HS-27A (cell line): Measurements from ENCODE around the gene DSTN.

Experiments used
- DNase-seq: peaks from one replicate; pipeline ENCODE4 v3.0.0-alpha.2; 2012; ENCODE audit warnings: low read depth, missing footprints

Gene DSTN

DNA sequence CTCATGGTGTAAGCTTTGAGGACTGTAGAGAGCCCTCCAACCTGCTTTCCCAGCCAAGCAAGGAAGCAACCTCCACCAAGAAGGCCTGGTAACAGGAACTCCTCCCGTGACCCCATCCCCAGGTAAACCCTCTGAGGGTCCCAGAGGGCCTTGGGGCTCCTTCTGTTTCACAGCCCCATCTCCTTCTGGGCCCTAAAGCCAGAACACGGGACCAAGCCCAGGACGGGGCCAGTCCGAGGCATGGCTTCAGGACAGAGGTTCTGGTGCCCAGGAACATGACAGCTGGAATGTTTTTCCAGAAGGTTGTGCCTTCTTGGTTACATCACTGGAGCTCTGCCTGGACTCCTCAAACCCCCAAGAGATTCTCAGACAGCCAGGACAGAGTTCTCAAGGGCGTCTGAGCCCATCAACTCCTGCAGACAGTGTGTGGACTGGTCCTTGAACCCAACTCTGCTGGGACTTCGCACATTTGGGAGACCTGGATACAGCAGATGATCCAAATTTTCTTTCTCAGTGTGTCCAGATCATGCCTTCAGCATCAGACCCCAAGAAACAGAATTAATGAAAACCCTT is 69.0 kb downstream of the DSTN start:
- no peak for DNase-seq

DNA sequence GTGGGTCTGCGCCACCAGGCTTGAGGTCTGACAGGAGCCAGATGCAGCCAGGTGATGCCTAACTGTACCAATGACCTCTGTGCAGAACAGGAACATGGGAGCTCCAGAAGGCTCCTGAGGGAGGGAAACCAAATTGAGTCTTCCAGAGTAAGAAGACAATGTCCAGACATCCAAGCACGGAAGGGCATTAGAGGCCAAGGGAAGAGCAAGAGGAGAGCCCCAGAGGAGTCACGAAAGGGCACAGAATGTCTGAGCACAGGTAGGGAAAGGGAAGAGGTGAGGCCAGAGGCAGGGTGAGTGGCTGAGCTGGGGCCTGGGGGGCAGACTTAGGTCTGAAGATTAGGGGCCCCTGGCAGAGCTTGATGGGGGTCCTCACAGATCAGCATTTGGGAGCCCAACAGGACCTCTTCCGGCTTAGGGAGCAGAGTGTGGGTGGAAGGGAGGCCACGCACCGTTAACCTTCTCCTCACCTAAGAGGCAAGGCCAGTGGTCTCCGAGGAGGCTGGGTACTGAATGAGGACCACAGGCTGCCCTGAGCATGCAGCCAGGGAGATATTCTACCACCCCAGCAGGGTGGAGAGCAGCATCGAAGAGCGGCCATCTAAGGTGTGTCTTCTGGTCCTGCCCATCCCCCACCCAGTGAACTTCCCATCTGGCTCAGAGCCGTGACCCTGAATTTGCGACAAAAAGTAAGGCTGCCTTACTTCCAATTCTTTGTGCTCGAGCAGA is 70.4 kb downstream of the DSTN start:
- no peak for DNase-seq

DNA sequence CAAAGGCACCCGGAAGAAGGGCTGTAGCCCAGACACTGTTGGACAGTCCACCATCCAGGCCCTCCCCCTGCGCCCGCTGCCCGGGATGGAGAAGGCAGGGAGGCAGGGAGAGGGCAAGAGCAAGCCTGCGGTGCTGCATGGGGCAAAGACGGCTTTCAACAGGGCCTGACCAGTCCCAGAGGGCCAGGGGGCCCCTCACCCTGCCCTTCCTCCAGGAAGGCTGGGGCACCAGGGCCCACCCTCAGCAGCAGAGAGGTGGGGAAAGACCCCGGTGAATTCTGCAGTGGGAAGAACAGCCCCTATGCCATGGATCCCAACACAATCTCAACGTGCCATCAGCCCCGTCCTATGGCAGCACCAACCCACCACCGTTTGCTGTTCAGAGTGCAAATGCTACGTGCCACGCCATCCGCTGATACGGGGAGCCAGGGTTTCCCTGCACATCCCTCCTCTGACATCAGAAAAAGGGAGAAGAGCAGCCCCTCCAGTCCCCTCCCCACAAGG is 71.1 kb downstream of the DSTN start:
- DNase-seq = no peak

DNA sequence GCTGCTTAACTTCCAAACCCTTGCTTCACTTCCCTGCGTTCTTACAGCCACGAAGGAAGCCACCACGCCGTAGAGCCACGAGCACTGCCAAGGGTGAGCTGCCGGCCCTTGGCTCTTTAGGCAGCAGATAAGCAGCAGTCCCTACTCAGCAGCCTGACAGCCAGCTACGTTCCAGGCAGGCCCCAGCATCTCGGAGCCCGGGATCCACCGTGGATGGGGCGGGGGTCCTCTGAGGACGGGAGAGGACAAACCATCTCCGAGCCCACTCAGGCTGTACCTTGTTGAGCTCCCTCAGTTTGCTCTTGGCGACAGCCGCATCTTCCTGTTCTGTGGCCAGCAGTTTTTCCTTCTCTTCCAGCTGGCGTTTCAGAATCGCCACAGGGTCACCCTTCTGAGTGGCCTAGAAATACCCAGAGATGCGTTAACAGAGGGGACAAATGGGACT is 71.7 kb downstream of the DSTN start:
- no peak for DNase-seq

DNA sequence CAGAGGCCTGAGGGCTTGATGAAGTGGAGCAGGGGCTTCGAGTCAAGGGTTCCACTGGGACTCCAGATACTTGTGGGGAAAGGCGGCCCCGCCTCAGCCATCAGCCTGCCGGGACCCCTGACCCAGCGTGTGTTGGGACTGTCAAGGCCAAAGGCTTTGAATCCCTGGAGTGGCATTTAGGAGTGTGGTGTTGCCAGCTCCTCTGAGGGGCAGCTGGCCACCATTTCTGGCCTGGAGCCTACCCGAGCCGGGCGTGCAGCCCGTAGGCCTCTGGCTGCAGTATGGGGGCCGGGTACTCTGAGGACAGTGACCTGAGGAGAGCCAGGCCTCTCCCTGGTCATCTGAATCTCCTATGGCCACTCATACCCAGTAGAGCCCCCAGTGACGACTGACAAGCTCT is 72.1 kb downstream of the DSTN start:
- DNase-seq = no peak

DNA sequence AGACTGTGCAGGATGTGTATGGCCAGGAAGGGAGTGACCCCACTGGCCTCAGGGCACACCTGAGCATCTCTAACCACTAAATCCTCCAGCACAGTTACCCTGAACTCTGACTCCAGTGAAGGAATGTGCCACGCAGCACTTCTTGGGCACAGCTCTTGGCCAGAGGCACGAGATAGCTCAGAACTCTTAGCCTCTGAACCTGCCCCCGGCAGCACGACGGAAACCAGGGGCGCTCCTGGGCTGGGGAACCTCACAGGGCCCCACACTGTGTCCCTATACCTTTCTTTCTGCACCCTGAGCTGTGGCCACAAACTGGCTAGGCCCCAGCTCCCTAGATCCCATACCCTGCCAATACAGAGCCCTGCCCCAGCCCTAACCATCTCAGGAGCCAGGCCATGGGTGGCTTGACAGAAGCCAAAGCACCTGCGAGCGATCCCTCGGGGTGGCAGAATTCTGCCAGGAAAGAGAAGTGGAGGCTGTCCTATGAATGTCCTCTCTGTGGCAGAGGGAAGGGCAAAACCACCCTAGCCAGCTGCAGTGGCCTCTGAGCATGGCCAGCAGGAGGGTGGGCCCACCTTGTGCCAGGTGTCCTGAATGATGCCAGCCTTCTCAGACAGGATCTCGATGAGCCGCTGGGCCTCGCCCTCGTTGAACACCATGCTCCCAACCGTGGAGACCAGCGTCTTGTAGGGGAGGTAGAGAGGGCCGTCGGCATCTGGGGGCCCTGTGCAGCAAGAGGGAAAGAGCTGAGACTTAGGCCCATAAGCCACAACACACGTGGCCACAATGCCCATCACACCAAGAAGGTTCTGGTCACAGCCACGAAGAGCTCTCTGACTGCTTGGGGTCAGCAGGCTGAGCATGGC is 72.8 kb downstream of the DSTN start:
- DNase-seq = no peak

DNA sequence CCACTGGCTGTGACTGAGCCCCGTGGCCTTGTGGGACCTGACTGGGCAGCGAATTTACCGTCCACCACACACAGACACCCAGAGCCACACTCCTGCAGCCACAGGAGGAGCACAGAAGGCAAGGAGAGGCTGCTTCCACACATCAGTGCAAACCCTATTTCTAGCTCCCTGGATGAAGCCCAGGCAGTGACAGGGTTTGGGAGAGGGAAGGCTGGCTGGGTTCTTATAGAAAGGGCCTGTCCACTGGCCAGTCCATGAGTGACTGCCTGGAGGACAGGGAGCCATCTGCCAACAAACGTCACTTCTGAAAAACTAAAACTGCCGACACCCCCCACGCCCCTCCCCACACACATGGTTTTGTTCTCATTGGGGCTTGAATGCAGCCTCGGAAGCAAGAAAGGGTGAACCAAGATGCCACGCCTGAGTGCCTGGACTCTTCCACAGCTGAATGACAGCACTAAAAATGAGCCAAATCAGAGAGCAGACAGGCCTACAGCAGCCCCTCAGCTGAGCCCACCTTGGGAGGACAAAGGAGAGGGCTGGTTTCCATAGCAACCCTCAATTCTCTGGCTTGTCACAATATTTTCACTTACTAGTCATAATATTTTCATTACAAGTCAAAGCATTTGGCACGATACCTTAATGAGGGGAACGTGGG is 73.8 kb downstream of the DSTN start:
- DNase-seq = no peak

DNA sequence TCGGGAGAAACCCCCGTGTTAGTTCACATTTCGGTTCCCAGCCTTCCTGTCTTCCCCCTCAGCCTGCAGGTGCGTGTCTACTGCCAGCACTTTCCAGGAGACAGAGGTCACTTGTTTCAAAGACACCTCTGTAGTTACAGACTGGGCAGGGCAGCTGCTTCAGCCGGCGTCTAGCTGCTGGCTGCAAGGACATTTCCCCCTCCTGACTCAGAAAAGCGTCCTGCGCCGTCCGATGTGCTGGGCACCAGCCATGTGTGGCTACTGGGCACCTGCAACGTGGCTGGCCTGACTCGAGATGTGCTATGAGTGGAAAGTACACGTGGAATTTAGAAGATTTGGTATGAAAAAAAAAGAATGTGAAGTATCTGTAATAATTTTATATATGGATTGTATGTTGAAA is 74.6 kb downstream of the DSTN start:
- no peak for DNase-seq

DNA sequence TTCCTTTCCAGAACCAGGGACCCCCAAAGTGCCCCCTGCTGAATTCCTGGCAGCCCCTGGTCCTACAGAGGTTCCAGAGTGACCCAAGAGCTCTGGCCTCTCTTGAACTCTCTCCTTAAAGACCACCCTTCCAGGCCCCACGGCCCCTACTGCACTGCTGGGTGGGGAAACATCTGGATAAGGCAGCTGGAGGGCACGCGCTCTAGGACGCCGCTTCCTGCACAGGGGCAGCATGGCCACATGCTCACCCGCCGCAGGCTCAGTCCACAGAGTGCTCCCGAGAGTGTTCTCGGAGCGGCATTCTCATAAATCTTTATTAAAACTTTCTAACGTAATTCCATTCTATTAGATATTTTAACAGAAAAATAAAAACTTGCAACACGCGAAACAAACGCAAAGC is 75.1 kb downstream of the DSTN start:
- DNase-seq = no peak

DNA sequence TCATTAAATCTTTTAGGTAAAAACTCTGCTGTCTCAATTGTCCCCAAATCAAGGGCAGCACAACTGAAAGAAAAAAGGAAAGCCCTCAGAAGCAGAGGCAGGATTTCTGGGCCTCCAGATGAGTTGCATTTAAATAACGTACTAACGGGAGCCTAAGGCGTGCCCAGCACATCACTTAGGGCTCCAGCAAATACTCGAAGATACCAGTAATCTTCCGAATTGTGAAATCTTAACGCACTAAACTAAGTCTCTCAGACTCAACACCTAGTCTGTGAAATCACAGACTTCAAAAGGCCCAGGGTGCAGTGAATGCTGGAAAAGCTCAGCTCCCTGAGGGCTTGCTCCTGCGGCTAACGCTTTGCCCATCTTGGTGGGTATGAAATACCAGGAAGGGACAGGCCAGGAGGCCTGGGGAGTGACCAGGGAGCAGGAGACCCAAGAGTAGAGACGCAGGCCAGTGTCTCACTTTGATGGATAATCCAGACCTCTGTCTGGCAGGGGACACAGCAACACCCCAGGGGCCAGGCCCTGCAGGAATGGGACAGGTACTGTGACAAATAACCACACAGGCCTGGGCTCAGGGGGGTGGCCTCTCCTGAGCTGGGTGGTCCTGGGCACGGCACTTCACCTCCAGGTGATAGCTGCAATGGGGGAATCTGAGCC is 75.8 kb downstream of the DSTN start:
- no peak for DNase-seq

DNA sequence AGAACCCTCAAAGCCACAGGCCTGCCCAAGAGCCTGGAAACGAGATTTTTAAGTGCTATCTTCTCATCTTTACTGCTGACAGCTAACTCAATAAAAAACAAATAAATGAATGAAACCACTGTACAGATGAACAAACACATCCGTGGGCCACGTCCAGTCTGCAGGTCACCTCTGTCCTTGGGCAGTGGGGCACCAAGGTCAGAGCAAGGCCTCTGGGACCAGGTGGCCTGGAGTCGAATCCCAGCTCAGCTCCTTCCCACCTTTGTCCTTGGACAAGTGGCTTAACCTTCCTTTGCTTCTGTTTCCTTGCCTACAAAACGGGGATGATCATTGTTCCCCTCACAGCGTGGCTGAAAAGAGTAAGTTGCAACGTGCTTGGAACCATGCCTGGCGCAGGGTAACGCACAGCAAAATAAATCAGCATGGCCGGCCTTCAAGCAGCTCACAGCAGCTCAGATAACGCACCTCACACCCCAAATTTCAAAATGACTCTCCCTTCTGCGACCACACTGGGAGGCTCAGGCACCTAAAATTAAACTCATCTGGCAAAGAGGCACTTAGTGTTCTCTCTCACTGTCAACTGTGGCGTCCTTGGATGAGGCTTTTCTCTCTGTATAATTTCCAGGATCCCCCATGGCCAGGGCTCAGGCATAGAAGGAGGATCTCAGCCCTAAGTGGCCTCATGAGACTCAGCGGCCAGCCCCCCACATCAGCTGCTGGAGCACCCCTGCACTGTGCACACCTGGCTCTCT is 76.5 kb downstream of the DSTN start:
- no peak for DNase-seq

DNA sequence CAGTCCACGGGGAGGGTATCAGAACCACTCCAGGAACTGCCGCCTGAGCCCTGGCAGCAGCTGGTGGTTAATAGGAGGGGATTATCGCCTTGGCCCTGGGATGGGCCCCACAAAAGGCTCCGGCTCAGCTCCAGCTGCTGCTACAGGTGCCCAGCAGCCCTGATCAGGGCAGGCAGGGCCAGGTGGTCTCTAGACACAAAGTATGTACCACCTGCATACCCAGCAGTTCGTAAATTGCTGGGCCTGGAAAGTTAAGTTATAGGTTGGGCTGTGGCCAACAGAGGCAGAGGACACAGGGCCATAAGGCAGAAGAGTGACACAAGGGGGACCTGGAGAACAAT is 77.1 kb downstream of the DSTN start:
- DNase-seq = no peak

DNA sequence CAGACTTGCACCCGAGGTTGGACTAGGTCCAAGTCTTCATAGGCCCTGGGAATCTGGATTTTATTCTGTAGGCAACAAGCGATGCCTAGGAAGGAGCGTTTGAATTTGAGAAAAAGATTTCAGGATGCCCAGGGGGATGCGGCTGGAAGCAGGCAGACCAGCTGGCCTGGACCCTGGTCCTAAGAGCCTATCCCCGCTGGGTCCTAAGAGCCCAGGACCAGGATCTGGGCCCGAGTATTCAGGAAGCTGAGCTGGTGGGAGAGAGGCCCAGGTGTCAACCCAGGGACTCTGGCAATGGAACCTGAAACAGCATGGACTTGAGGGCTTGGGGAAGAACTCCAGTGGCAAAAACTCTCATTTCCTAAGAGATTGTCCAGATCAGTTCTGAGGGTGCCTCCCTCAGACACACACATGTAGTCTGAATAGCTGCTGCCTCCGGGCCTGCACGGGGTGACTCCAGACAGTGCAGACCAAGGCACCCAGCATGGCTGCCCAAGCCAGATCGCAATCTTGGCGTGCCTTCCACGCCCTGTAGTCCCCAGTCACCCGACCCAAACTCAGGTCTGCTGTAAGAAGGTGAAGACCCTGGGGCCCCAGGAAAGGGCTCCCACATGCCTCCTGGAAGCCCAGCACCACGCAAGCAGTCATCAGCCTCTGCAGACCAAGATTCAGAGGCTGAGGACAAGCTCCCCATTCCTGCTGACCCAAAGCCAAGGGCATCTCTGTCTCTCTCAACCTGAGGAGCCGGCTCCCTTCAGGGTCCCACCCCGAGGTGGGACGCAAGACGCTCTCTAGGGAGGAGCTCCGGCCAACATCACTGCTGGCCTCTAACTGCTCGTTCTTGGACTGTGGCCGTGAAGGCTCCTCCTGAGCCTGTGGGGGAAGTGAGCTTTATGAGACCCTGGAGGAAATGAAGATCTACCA is 77.8 kb downstream of the DSTN start:
- DNase-seq = no peak

DNA sequence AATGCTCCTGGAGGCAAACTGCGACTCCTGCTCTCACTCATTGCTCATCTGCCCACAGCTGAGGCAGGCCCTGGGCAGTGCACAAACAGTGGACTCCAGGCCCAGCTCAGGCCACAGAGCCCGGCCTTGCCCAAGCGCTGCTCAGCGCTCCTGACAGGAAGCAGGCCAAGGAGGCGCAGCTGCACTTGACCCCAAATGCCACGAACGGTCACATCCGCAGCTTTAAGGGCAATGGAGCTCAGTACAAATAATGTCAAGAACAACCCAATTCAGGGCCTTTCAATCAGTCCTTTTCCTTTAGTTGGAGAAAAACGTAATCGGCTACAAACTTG is 78.4 kb downstream of the DSTN start:
- DNase-seq = no peak

DNA sequence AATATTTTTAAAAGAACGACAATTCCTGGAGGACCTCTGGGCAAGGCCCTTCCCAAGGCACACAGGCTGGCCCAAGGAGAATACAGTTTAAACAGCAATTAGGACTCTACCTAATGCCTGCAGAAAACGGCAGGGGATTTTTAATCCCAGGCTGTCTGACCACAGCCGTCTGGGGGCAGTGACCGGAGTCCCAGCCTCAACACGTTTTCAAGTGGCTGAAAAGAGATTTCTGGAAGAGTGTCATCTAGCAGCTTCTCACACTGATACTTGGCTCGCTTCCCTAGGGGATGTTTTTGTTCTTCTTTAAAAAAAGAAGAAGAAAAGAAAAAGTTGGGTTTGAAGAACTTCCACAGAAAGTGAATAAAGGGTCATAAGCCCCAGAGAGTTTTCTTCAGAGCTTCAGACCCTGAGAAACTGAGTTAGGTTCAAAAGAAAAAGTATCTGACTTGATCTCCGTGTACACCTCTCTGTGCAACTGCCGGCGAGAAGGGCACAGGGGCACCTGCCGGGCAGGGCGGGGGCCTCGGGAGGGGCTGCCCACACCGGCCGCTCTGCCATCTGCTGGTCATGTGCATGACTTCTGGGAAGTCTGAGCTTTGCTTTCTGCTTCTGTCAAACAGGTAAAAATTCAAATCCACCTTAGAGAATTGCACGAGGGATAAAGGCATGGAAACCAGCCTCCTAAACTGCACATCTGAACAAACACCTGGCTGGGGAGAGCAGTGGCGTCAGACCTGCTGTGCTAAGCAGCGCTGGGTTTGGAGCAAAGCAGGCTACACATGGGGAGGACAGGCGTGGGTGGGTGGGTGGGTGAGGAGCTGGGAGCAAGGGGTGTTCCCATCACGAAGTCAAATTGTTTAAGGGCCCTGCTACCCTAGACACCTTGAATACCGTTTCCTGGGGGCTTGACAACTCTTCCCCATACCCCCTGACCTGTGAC is 79.2 kb downstream of the DSTN start:
- no peak for DNase-seq

DNA sequence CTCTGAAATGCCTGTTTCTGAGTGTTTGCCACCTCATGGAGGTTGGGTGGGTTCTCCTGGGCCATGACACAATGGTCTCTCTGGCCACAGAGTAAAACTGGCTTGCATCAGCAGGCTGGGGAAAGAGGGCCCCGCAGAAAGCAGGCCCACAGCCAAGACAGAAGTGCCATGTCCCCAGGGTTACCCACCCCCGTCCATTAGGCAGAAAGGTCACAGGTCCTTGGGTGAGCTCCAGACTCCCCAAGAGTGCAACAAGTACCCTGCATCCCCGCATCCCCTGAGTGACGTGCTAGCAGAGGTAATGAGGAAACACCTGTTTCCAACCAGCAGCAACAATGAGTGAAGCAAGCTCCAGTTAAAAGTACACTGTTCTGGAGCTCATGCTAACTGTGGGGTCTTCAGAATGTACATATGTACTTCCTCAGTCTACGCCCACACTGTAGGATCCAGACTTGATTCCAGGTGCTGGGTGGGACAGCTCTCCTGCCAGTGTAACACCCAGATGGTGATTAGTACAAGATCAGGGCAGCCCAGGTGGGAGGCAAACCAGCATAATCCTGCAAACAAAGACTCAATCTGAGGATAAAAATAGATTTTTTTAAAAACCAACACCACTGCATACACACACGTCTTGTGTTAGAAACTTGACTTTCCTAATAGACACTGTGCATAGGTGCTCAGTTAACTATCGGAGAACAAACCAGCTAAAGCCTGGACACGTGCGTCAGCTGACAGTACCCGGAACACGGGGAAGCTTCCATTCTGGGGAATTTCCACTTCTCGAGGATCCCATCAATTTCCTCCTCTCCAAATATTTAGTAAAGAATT is 80.6 kb downstream of the DSTN start:
- no peak for DNase-seq

DNA sequence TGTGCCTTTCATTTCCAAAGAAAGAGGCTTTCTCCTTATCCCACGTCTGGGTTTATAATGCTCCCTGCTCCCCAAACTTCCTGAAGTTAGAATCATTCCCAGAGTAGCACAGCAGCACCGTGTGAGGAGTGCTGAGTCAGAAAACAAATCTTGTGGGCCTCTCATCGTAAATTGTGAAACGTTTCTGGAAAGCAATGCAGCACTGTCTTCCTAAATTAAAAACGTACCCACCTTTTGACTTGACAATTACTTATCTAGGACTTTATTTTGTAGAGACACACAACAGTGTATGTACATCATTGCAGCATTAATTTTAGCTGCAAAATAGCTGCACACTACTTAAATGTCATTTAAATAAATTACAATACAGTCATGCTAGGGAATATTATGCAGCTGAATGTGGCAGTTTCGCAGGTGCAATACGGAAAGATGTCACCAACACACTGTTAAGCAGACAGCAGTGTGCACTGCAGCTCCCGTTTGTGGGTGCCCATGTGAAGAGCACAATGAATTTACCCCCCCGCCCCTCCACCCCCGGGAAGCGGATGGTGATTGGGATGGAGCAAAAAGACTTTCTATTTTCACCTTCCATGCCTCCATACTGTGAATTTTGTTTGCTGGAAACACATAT is 81.4 kb downstream of the DSTN start:
- DNase-seq = no peak
